K562 (cell line): ENCODE results near the gene NCKAP1. TPM values are rescaled to one million over a fixed set of nuclear protein-coding genes. Genes with fewer than 3 reads are reported as not detected.

Experiments used
- ARNT ChIP-seq, 2 experiments: fragments of 450-650 bp; IDR thresholded peaks; 2 replicates each; pipeline ENCODE4 v1.6.1; 2016; ENCODE audit warnings: mild to moderate bottlenecking in 1 of 2
- CBX5 ChIP-seq: IDR thresholded peaks from 2 replicates; pipeline ENCODE4 v1.6.1; 2014; ENCODE audit warnings: low read depth, borderline replicate concordance
- CEBPG ChIP-seq, 3 experiments: fragments of 200-800 bp in 1 of 3; sonication (Bioruptor generic) in 1 of 3; sonication (generic) in 1 of 3; formaldehyde crosslinking in 1 of 3; IDR thresholded peaks in 2 of 3; conservative IDR thresholded peaks in 1 of 3; 2 replicates each; pipeline versions ENCODE4 v1.6.1 to v1.8.0; 2016 to 2022; ENCODE audit warnings: missing compliant biosample characterization in 2 of 3, missing genetic modification characterization in 2 of 3, mild to moderate bottlenecking in 1 of 3, missing genetic modification reagents in 1 of 3
- ESRRB ChIP-seq: fragments of 250-450 bp; sonication (Bioruptor Pico); IDR thresholded peaks from 2 replicates; pipeline ENCODE4 v1.5.0; 2020; ENCODE audit warnings: mild to moderate bottlenecking, moderate library complexity, borderline replicate concordance
- GTF2F1 ChIP-seq: IDR thresholded peaks from 2 replicates; pipeline ENCODE4 v1.6.1; 2011; ENCODE audit warnings: low read depth, low read length, improper control_type of control experiment
- HMGN3 ChIP-seq: IDR thresholded peaks from 2 replicates; pipeline ENCODE4 v1.6.1; 2011; ENCODE audit warnings: borderline replicate concordance, low read depth, mild to moderate bottlenecking, mixed read lengths, low read length; ENCODE audit not compliant: insufficient read length; ENCODE audit errors: extremely low read depth
- HNRNPK ChIP-seq: fragments of 200-400 bp; formaldehyde crosslinking; IDR thresholded peaks from one replicate; pipeline ENCODE4 v1.6.1; 2018; ENCODE audit warnings: mild to moderate bottlenecking, low read depth, low read length; ENCODE audit not compliant: poor library complexity, severe bottlenecking
- ILK ChIP-seq: fragments of 450-650 bp; IDR thresholded peaks from 2 replicates; pipeline ENCODE4 v1.6.1; 2016; ENCODE audit warnings: missing genetic modification characterization, low read depth, mild to moderate bottlenecking, missing compliant biosample characterization, moderate library complexity, borderline replicate concordance
- KAT8 ChIP-seq: fragments of 450-650 bp; IDR thresholded peaks from 2 replicates; pipeline ENCODE4 v1.6.1; 2016; ENCODE audit warnings: low read depth, mild to moderate bottlenecking
- NCOA2 ChIP-seq, 2 experiments: fragments of 450-650 bp; IDR thresholded peaks; 2 replicates each; pipeline ENCODE4 v1.6.1; 2018; ENCODE audit warnings: mild to moderate bottlenecking in 2 of 2, moderate library complexity in 1 of 2; ENCODE audit not compliant: partially characterized antibody in 2 of 2
- PBX2 ChIP-seq, 2 experiments: IDR thresholded peaks in 1 of 2; conservative IDR thresholded peaks in 1 of 2; 2 replicates each; pipeline ENCODE4 v1.6.1; 2016; ENCODE audit warnings: low read depth in 2 of 2, mild to moderate bottlenecking in 1 of 2, missing compliant biosample characterization in 1 of 2, missing genetic modification characterization in 1 of 2, moderate library complexity in 1 of 2
- ZNF184 ChIP-seq: sonication (generic); formaldehyde crosslinking; IDR thresholded peaks from 2 replicates; pipeline ENCODE4 v1.5.0; 2020; ENCODE audit warnings: missing genetic modification reagents
- polyA plus RNA-seq, 8 experiments: library from polyadenylated mRNA; depleted of rRNA in 4 of 8; stranded (reverse) in 5 of 8; unstranded in 3 of 8; fragments of >200 nt; fragmentation: Nextera tagmentation in 2 of 8; fragmentation: Illumina TruSeq in 1 of 8; extraction: Ambion mirVana in 2 of 8; extraction: Trizol in 1 of 8; gene quantifications; 2 replicates each; pipeline versions ENCODE4 v1.2.1 to v1.2.3, GENCODE V29; 2011 to 2014; ENCODE audit warnings: inconsistent platforms in 1 of 8, missing spikeins in 1 of 8
- total RNA-seq, 7 experiments: library from RNA; depleted of rRNA in 6 of 7; stranded (reverse); fragments of >200 nt in 6 of 7; fragmentation: Illumina TruSeq in 2 of 7; extraction: Trizol in 2 of 7; gene quantifications; 2 replicates each; pipeline versions ENCODE4 v1.2.1 to v1.2.3, GENCODE V29; 2011 to 2021; ENCODE audit warnings: low replicate concordance in 1 of 7
- TF ChIP-seq, protein P1 (sequence below): fragments of 450-650 bp; IDR thresholded peaks from 2 replicates; pipeline ENCODE4 v1.6.1; 2017; ENCODE audit warnings: mild to moderate bottlenecking, moderate library complexity
- TF ChIP-seq, protein P2 (sequence below): fragments of 450-650 bp; IDR thresholded peaks from 2 replicates; pipeline ENCODE4 v1.6.1; 2014; ENCODE audit warnings: low read depth, mild to moderate bottlenecking, moderate library complexity, borderline replicate concordance
- TF ChIP-seq, protein P3 (sequence below): sonication (generic); formaldehyde crosslinking; IDR thresholded peaks from 2 replicates; pipeline ENCODE4 v1.8.0; 2022; ENCODE audit warnings: mild to moderate bottlenecking, missing genetic modification reagents

NCKAP1 gene
- total and polyA plus RNA-seq, 9 of the 15 experiments (the other 6 are each of a cell fraction or from before 2014, with no cell fraction given) = 34.0 to 153 (median 88.7) TPM

GRCh38 chr2:183037553-183038340, 510 bp downstream of the NCKAP1 start (continued):
- TF ChIP-seq PBX2 (CRISPR knock-in tag; IDR thresholded peaks at IDR 0.05; ENCODE audit: low read depth) (no peak), PBX2 (tag; conservative IDR thresholded peaks at IDR 0.05; ENCODE audit: low read depth) (no peak), GTF2F1 (no peak), CEBPG (CRISPR knock-in tag; IDR thresholded peaks at IDR 0.05) (no peak), CEBPG (tag; conservative IDR thresholded peaks at IDR 0.05 in 1 of 2, IDR thresholded peaks at IDR 0.05 in 1 of 2) (no peak), ARNT (IDR thresholded peaks at IDR 0.05) (no peak), HNRNPK (peak; percentile 67), CBX5 (no peak), ESRRB (no peak), ZNF184 (CRISPR knock-in tag) (no peak), NCOA2 (IDR thresholded peaks at IDR 0.05; ENCODE audit: partially characterized antibody in 2 of 2) (no peak), KAT8 (no peak), ILK (no peak), HMGN3 (peak; percentile 70)
- TF ChIP-seq, protein P1, sequence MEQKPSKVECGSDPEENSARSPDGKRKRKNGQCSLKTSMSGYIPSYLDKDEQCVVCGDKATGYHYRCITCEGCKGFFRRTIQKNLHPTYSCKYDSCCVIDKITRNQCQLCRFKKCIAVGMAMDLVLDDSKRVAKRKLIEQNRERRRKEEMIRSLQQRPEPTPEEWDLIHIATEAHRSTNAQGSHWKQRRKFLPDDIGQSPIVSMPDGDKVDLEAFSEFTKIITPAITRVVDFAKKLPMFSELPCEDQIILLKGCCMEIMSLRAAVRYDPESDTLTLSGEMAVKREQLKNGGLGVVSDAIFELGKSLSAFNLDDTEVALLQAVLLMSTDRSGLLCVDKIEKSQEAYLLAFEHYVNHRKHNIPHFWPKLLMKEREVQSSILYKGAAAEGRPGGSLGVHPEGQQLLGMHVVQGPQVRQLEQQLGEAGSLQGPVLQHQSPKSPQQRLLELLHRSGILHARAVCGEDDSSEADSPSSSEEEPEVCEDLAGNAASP = no peak
- TF ChIP-seq, protein P2, sequence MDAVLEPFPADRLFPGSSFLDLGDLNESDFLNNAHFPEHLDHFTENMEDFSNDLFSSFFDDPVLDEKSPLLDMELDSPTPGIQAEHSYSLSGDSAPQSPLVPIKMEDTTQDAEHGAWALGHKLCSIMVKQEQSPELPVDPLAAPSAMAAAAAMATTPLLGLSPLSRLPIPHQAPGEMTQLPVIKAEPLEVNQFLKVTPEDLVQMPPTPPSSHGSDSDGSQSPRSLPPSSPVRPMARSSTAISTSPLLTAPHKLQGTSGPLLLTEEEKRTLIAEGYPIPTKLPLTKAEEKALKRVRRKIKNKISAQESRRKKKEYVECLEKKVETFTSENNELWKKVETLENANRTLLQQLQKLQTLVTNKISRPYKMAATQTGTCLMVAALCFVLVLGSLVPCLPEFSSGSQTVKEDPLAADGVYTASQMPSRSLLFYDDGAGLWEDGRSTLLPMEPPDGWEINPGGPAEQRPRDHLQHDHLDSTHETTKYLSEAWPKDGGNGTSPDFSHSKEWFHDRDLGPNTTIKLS = no peak
- TF ChIP-seq, protein P3, sequence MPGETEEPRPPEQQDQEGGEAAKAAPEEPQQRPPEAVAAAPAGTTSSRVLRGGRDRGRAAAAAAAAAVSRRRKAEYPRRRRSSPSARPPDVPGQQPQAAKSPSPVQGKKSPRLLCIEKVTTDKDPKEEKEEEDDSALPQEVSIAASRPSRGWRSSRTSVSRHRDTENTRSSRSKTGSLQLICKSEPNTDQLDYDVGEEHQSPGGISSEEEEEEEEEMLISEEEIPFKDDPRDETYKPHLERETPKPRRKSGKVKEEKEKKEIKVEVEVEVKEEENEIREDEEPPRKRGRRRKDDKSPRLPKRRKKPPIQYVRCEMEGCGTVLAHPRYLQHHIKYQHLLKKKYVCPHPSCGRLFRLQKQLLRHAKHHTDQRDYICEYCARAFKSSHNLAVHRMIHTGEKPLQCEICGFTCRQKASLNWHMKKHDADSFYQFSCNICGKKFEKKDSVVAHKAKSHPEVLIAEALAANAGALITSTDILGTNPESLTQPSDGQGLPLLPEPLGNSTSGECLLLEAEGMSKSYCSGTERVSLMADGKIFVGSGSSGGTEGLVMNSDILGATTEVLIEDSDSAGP (CRISPR knock-in tag) = no peak
